Activated T-helper 17 cell treated with anti-CD3 and anti-CD28 coated beads, Interleukin-2, amount 50 U/mL, for 72 hours (primary cell): ENCODE results near the gene CDK5RAP1. TPM values are rescaled to one million over a fixed set of nuclear protein-coding genes. Genes with fewer than 3 reads are reported as not detected.
"Not testable (repeated sequence)": the region's sequence is repeated elsewhere in the genome, so short reads cannot be mapped to it uniquely, and the experiment has no call there.

Experiments
- ATAC-seq: fragments of 150-1000 bp; cut with Tn5 transposase; replicated peaks from 2 replicates; pipeline ENCODE4 v1.10.0; 2021; ENCODE audit warnings: mild to moderate bottlenecking, moderate library complexity
- H3K27ac Mint-ChIP-seq: one replicate; pipeline ENCODE4 v1.8.0; 2022; ENCODE audit warnings: mixed read lengths
- H3K27me3 Mint-ChIP-seq: one replicate; pipeline ENCODE4 v1.8.0; 2022; ENCODE audit warnings: mixed read lengths
- H3K36me3 Mint-ChIP-seq: one replicate; pipeline ENCODE4 v1.8.0; 2022; ENCODE audit warnings: low read depth, mild to moderate bottlenecking, mixed read lengths
- H3K4me1 Mint-ChIP-seq: one replicate; pipeline ENCODE4 v1.8.0; 2022; ENCODE audit warnings: mixed read lengths
- H3K4me3 Mint-ChIP-seq: one replicate; pipeline ENCODE4 v1.8.0; 2022; ENCODE audit warnings: mild to moderate bottlenecking, mixed read lengths
- H3K9me3 Mint-ChIP-seq: one replicate; pipeline ENCODE4 v1.8.0; 2022; ENCODE audit warnings: mixed read lengths
- total RNA-seq, 2 donors: library from RNA; stranded (reverse); gene quantifications; one replicate each; pipeline ENCODE4 v1.2.3, GENCODE V29; 2022

CDK5RAP1 gene
- total RNA-seq, 2 donors from 2014 or later: 24.1 to 44.5 TPM

GRCh38 chr20:33408313-33408712, 7.0 kb upstream of the CDK5RAP1 start:
- peak overlapping the region; percentile 20 for H3K4me3 Mint-ChIP-seq
- no peaks in the 10 kb centered on the region for H3K9me3 Mint-ChIP-seq
- H3K27me3 Mint-ChIP-seq: no peaks in the 10 kb centered on the region
- no peak overlapping the region for H3K27ac Mint-ChIP-seq
- peaks cover 9% of the 10 kb centered on the region for H3K36me3 Mint-ChIP-seq
- no peaks in the 10 kb centered on the region for H3K4me1 Mint-ChIP-seq
- no peak for ATAC-seq

GRCh38 chr20:33407796-33408195, 6.5 kb upstream of the CDK5RAP1 start:
- Mint-ChIP-seq H3K27ac (peak overlapping the region; percentile 65), H3K36me3 (peaks cover 9% of the 10 kb centered on the region), H3K4me1 (no peaks in the 10 kb centered on the region), H3K4me3 (no peak overlapping the region), H3K27me3 (no peaks in the 10 kb centered on the region), H3K9me3 (no peaks in the 10 kb centered on the region)
- no peak for ATAC-seq

- H3K27me3 Mint-ChIP-seq: no peaks in the 10 kb centered on the region
- peaks cover 4% of the 10 kb centered on the region for H3K4me1 Mint-ChIP-seq
- peak; percentile 57 for ATAC-seq
- no peaks in the 10 kb centered on the region for H3K9me3 Mint-ChIP-seq
- H3K36me3 Mint-ChIP-seq: peaks cover 9% of the 10 kb centered on the region
- no peak overlapping the region for H3K4me3 Mint-ChIP-seq
- H3K27ac Mint-ChIP-seq: peak overlapping the region; percentile 65
Observed at GRCh38 chr20:33407251-33407650, 5.9 kb upstream of the CDK5RAP1 start.

- Mint-ChIP-seq H3K36me3 (no peaks in the 10 kb centered on the region), H3K27ac (no peak overlapping the region), H3K4me1 (peaks cover 9% of the 10 kb centered on the region), H3K9me3 (no peaks in the 10 kb centered on the region), H3K4me3 (no peak overlapping the region), H3K27me3 (no peaks in the 10 kb centered on the region)
- no peak for ATAC-seq
Observed at GRCh38 chr20:33404281-33404680, 3.0 kb upstream of the CDK5RAP1 start.

GRCh38 chr20:33401921-33402369, 626 bp upstream of the CDK5RAP1 start:
- Mint-ChIP-seq H3K4me3 (peak overlapping the region; percentile 85), H3K36me3 (peaks cover 5% of the 10 kb centered on the region), H3K27me3 (no peaks in the 10 kb centered on the region), H3K27ac (peak overlapping the region; percentile 88), H3K4me1 (peaks cover 12% of the 10 kb centered on the region), H3K9me3 (no peaks in the 10 kb centered on the region)
- peak; percentile 51 for ATAC-seq

GRCh38 chr20:33400812-33401183, 521 bp downstream of the CDK5RAP1 start:
- ATAC-seq: peak; percentile 20
- peak overlapping the region; percentile 85 for H3K4me3 Mint-ChIP-seq
- no peaks in the 10 kb centered on the region for H3K27me3 Mint-ChIP-seq
- H3K9me3 Mint-ChIP-seq: no peaks in the 10 kb centered on the region
- peak overlapping the region; percentile 88 for H3K27ac Mint-ChIP-seq
- H3K4me1 Mint-ChIP-seq: peaks cover 12% of the 10 kb centered on the region
- peaks cover 17% of the 10 kb centered on the region for H3K36me3 Mint-ChIP-seq

- no peaks in the 10 kb centered on the region for H3K9me3 Mint-ChIP-seq
- H3K36me3 Mint-ChIP-seq: peaks cover 25% of the 10 kb centered on the region
- H3K27ac Mint-ChIP-seq: peak overlapping the region; percentile 88
- no peak for ATAC-seq
- H3K27me3 Mint-ChIP-seq: no peaks in the 10 kb centered on the region
- H3K4me1 Mint-ChIP-seq: peaks cover 12% of the 10 kb centered on the region
- H3K4me3 Mint-ChIP-seq: peak overlapping the region; percentile 85
Observed at GRCh38 chr20:33399924-33400323, 1.4 kb downstream of the CDK5RAP1 start.

- Mint-ChIP-seq H3K27ac (no peak overlapping the region), H3K4me3 (no peak overlapping the region), H3K27me3 (no peaks in the 10 kb centered on the region), H3K9me3 (no peaks in the 10 kb centered on the region), H3K36me3 (peaks cover 78% of the 10 kb centered on the region), H3K4me1 (peaks cover 6% of the 10 kb centered on the region)
- ATAC-seq: no peak
Observed at GRCh38 chr20:33394718-33395117, 6.6 kb downstream of the CDK5RAP1 start.

- H3K9me3 Mint-ChIP-seq: no peaks in the 10 kb centered on the region
- ATAC-seq: no peak
- no peak overlapping the region for H3K27ac Mint-ChIP-seq
- H3K27me3 Mint-ChIP-seq: no peaks in the 10 kb centered on the region
- H3K4me1 Mint-ChIP-seq: no peaks in the 10 kb centered on the region
- no peak overlapping the region for H3K4me3 Mint-ChIP-seq
- peaks cover 85% of the 10 kb centered on the region for H3K36me3 Mint-ChIP-seq
Observed at GRCh38 chr20:33393609-33394008, 7.7 kb downstream of the CDK5RAP1 start.

- ATAC-seq: no peak
- Mint-ChIP-seq H3K9me3 (no peaks in the 10 kb centered on the region), H3K4me3 (no peak overlapping the region), H3K27ac (peak overlapping the region; percentile 65), H3K36me3 (peaks cover 96% of the 10 kb centered on the region), H3K27me3 (no peaks in the 10 kb centered on the region), H3K4me1 (no peaks in the 10 kb centered on the region)
Observed at GRCh38 chr20:33391722-33392415, 9.4 kb downstream of the CDK5RAP1 start.

- not testable (repeated sequence) for ATAC-seq, H3K27me3 Mint-ChIP-seq, H3K4me3 Mint-ChIP-seq, H3K9me3 Mint-ChIP-seq, H3K27ac Mint-ChIP-seq, H3K4me1 Mint-ChIP-seq
- peaks cover 96% of the 10 kb centered on the region for H3K36me3 Mint-ChIP-seq
Observed at GRCh38 chr20:33389326-33389725, 12.0 kb downstream of the CDK5RAP1 start.

- H3K27me3 Mint-ChIP-seq: no peaks in the 10 kb centered on the region
- no peaks in the 10 kb centered on the region for H3K9me3 Mint-ChIP-seq
- H3K27ac Mint-ChIP-seq: no peak overlapping the region
- no peaks in the 10 kb centered on the region for H3K4me1 Mint-ChIP-seq
- H3K36me3 Mint-ChIP-seq: peaks cover 95% of the 10 kb centered on the region
- ATAC-seq: no peak
- no peak overlapping the region for H3K4me3 Mint-ChIP-seq
Observed at GRCh38 chr20:33388268-33388667, 13.1 kb downstream of the CDK5RAP1 start.

GRCh38 chr20:33387177-33387576, 14.1 kb downstream of the CDK5RAP1 start:
- Mint-ChIP-seq H3K4me1 (no peaks in the 10 kb centered on the region), H3K4me3 (no peak overlapping the region), H3K27me3 (no peaks in the 10 kb centered on the region), H3K27ac (peak overlapping the region; percentile 30), H3K9me3 (no peaks in the 10 kb centered on the region), H3K36me3 (peaks cover 89% of the 10 kb centered on the region)
- no peak for ATAC-seq

- no peaks in the 10 kb centered on the region for H3K4me1 Mint-ChIP-seq
- no peaks in the 10 kb centered on the region for H3K27me3 Mint-ChIP-seq
- H3K4me3 Mint-ChIP-seq: no peak overlapping the region
- peak overlapping the region; percentile 30 for H3K27ac Mint-ChIP-seq
- no peaks in the 10 kb centered on the region for H3K9me3 Mint-ChIP-seq
- ATAC-seq: no peak
- peaks cover 89% of the 10 kb centered on the region for H3K36me3 Mint-ChIP-seq
Observed at GRCh38 chr20:33386673-33387072, 14.6 kb downstream of the CDK5RAP1 start.

- peaks cover 27% of the 10 kb centered on the region for H3K4me1 Mint-ChIP-seq
- H3K4me3 Mint-ChIP-seq: no peak overlapping the region
- H3K27ac Mint-ChIP-seq: no peak overlapping the region
- no peaks in the 10 kb centered on the region for H3K27me3 Mint-ChIP-seq
- H3K9me3 Mint-ChIP-seq: no peaks in the 10 kb centered on the region
- H3K36me3 Mint-ChIP-seq: peaks cover 78% of the 10 kb centered on the region
- peak; percentile 62 for ATAC-seq
Observed at GRCh38 chr20:33377366-33377765, 24.0 kb downstream of the CDK5RAP1 start.
